Measurements from ENCODE around the gene ZCCHC7. TPM values are rescaled to one million over a fixed set of nuclear protein-coding genes. Genes with fewer than 3 reads are reported as not detected.

The ZCCHC7 gene
- total and polyA plus RNA-seq, 9 of the 15 experiments (the other 6 are each of a cell fraction or from before 2014, with no cell fraction given) = 34.1 to 68.9 (median 48.8) TPM

- TF ChIP-seq PKNOX1 (IDR thresholded peaks at IDR 0.05) (peak; percentile 87), HMBOX1 (IDR thresholded peaks at IDR 0.05) (peak; percentile 96), ZNF174 (CRISPR knock-in tag; IDR thresholded peaks at IDR 0.05) (no peak), CBFA2T2 (conservative IDR thresholded peaks at IDR 0.05) (no peak), RREB1 (CRISPR knock-in tag; IDR thresholded peaks at IDR 0.05) (no peak), PTBP1 (IDR thresholded peaks at IDR 0.05; ENCODE audit: low read depth, low read length) (no peak), CBFA2T3 (IDR thresholded peaks at IDR 0.05) (peak; percentile 50), PBX2 (CRISPR knock-in tag; IDR thresholded peaks at IDR 0.05; ENCODE audit: low read depth) (no peak), PBX2 (tag; conservative IDR thresholded peaks at IDR 0.05; ENCODE audit: low read depth) (peak; percentile 63), ZNF24 (IDR thresholded peaks at IDR 0.05) (no peak), ZNF57 (CRISPR knock-in tag; IDR thresholded peaks at IDR 0.05) (no peak), E4F1 (CRISPR knock-in tag; IDR thresholded peaks at IDR 0.05; ENCODE audit: borderline replicate concordance) (no peak), POLR2AphosphoS5 (IDR thresholded peaks at IDR 0.05; ENCODE audit: control insufficient read depth, insufficient read depth, low read depth, low read length) (no peak), CHCHD3 (CRISPR knock-in tag; IDR thresholded peaks at IDR 0.05) (no peak), HMG20B (CRISPR knock-in tag; IDR thresholded peaks at IDR 0.05) (no peak)
Measured at GRCh38 chr9:37301042-37301853, 180.9 kb downstream of the ZCCHC7 start (continued).
